HepG2 (cell line): ENCODE results near the gene USP10. TPM values are rescaled to one million over a fixed set of nuclear protein-coding genes. Genes with fewer than 3 reads are reported as not detected.
A peak's percentile ranks its signal among the peaks of the same experiment; 100 is the strongest.

Source experiments
- CBX1 ChIP-seq: IDR thresholded peaks from one replicate; pipeline ENCODE4 v1.6.1; 2016; ENCODE audit warnings: antibody characterized with exemption, low read depth
- DPF2 ChIP-seq: sonication (generic); formaldehyde crosslinking; IDR thresholded peaks from 2 replicates; pipeline ENCODE4 v1.4.0; 2020; ENCODE audit warnings: mild to moderate bottlenecking, low read depth, missing genetic modification reagents, borderline replicate concordance
- EP300 ChIP-seq, 3 experiments: sonication (generic) in 1 of 3; formaldehyde crosslinking in 1 of 3; IDR thresholded peaks; 2 replicates each; pipeline versions ENCODE4 v1.5.1 to v1.6.1; 2011 to 2020; ENCODE audit warnings: low read depth in 2 of 3, low read length in 2 of 3, borderline replicate concordance in 1 of 3, improper control_type of control experiment in 1 of 3, mild to moderate bottlenecking in 1 of 3, missing genetic modification reagents in 1 of 3, moderate library complexity in 1 of 3
- GABPB1 ChIP-seq: IDR thresholded peaks from 2 replicates; pipeline ENCODE4 v1.6.1; 2016; ENCODE audit warnings: mild to moderate bottlenecking, missing genetic modification reagents, moderate library complexity, missing compliant biosample characterization
- SOX13 ChIP-seq, 3 experiments: fragments of 450-650 bp in 1 of 3; sonication (generic) in 1 of 3; formaldehyde crosslinking in 1 of 3; IDR thresholded peaks in 2 of 3; conservative IDR thresholded peaks in 1 of 3; 2 replicates each; pipeline versions ENCODE4 v1.5.0 to v1.6.1; 2016 to 2020; ENCODE audit warnings: antibody characterized with exemption in 1 of 3, mild to moderate bottlenecking in 1 of 3, missing compliant biosample characterization in 1 of 3, missing genetic modification reagents in 1 of 3, moderate library complexity in 1 of 3
- SUZ12 ChIP-seq: fragments of 150-350 bp; IDR thresholded peaks from 2 replicates; pipeline ENCODE4 v1.6.1; 2014; ENCODE audit warnings: low read depth, low read length
- TBP ChIP-seq: sonication (generic); formaldehyde crosslinking; IDR thresholded peaks from 2 replicates; pipeline ENCODE4 v1.5.0; 2020; ENCODE audit warnings: missing genetic modification reagents
- TRAFD1 ChIP-seq: sonication (generic); formaldehyde crosslinking; IDR thresholded peaks from 2 replicates; pipeline ENCODE4 v1.5.1; 2020; ENCODE audit warnings: missing genetic modification reagents, mild to moderate bottlenecking, borderline replicate concordance
- YY1 ChIP-seq: IDR thresholded peaks from 2 replicates; pipeline ENCODE4 v1.6.1; 2011; ENCODE audit warnings: low read length, low read depth, moderate library complexity, mild to moderate bottlenecking; ENCODE audit not compliant: insufficient read depth, insufficient replicate concordance
- ZNF235 ChIP-seq: sonication (generic); formaldehyde crosslinking; IDR thresholded peaks from 2 replicates; pipeline ENCODE4 v1.8.1; 2023; ENCODE audit warnings: mild to moderate bottlenecking, missing genetic modification reagents, borderline replicate concordance
- ZNF550 ChIP-seq: sonication (generic); formaldehyde crosslinking; IDR thresholded peaks from 2 replicates; pipeline ENCODE4 v1.4.0; 2020; ENCODE audit warnings: mild to moderate bottlenecking, missing genetic modification reagents, borderline replicate concordance
- ZNF678 ChIP-seq: sonication (generic); formaldehyde crosslinking; IDR thresholded peaks from 2 replicates; pipeline ENCODE4 v1.4.0; 2020; ENCODE audit warnings: mild to moderate bottlenecking, missing genetic modification reagents
- ZNF75D ChIP-seq: sonication (generic); formaldehyde crosslinking; IDR thresholded peaks from 2 replicates; pipeline ENCODE4 v1.8.1; 2023; ENCODE audit warnings: missing genetic modification reagents, mild to moderate bottlenecking, borderline replicate concordance
- ZNF816 ChIP-seq: sonication (generic); formaldehyde crosslinking; IDR thresholded peaks from 2 replicates; pipeline ENCODE4 v1.8.0; 2022; ENCODE audit warnings: missing genetic modification reagents, mild to moderate bottlenecking, borderline replicate concordance
- polyA plus RNA-seq, 8 experiments: library from polyadenylated mRNA; depleted of rRNA in 3 of 8; stranded (reverse) in 7 of 8; unstranded in 1 of 8; fragments of >200 nt; fragmentation: Illumina TruSeq in 4 of 8; extraction: Trizol in 4 of 8; gene quantifications; 2 replicates each; pipeline versions ENCODE4 v1.2.1 to v1.2.3, GENCODE V29; 2011 to 2016; ENCODE audit warnings: low read depth in 4 of 8, missing spikeins in 1 of 8, mixed read lengths in 1 of 8; ENCODE audit not compliant: insufficient read depth in 1 of 8
- total RNA-seq, 5 experiments: library from RNA; depleted of rRNA; stranded (reverse); fragments of >200 nt; fragmentation: Illumina TruSeq; extraction: Trizol; gene quantifications; 2 replicates each; pipeline ENCODE4 v1.2.3, GENCODE V29; 2016; ENCODE audit warnings: low read depth in 1 of 5
- TF ChIP-seq, protein P1 (sequence below): sonication (generic); formaldehyde crosslinking; IDR thresholded peaks from 2 replicates; pipeline ENCODE4 v1.4.0; 2020; ENCODE audit warnings: missing genetic modification reagents, borderline replicate concordance
- TF ChIP-seq, protein P2 (sequence below): sonication (generic); formaldehyde crosslinking; IDR thresholded peaks from 2 replicates; pipeline ENCODE4 v1.4.0; 2020; ENCODE audit warnings: missing genetic modification reagents, mild to moderate bottlenecking, borderline replicate concordance
- TF ChIP-seq, protein P3 (sequence below): sonication (generic); formaldehyde crosslinking; IDR thresholded peaks from 2 replicates; pipeline ENCODE4 v1.8.1; 2022; ENCODE audit warnings: mild to moderate bottlenecking, missing genetic modification reagents

Gene USP10
- total and polyA plus RNA-seq, 2 of the 13 experiments (the other 11 are each of a cell fraction or from before 2014, with no cell fraction given), result 79.1 to 122 TPM

- TF ChIP-seq, protein P1, sequence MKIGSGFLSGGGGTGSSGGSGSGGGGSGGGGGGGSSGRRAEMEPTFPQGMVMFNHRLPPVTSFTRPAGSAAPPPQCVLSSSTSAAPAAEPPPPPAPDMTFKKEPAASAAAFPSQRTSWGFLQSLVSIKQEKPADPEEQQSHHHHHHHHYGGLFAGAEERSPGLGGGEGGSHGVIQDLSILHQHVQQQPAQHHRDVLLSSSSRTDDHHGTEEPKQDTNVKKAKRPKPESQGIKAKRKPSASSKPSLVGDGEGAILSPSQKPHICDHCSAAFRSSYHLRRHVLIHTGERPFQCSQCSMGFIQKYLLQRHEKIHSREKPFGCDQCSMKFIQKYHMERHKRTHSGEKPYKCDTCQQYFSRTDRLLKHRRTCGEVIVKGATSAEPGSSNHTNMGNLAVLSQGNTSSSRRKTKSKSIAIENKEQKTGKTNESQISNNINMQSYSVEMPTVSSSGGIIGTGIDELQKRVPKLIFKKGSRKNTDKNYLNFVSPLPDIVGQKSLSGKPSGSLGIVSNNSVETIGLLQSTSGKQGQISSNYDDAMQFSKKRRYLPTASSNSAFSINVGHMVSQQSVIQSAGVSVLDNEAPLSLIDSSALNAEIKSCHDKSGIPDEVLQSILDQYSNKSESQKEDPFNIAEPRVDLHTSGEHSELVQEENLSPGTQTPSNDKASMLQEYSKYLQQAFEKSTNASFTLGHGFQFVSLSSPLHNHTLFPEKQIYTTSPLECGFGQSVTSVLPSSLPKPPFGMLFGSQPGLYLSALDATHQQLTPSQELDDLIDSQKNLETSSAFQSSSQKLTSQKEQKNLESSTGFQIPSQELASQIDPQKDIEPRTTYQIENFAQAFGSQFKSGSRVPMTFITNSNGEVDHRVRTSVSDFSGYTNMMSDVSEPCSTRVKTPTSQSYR, result no peak; the same call in 1 of the 2 replicates
- TF ChIP-seq ZNF235, result peak; percentile 93
- TF ChIP-seq, protein P2, sequence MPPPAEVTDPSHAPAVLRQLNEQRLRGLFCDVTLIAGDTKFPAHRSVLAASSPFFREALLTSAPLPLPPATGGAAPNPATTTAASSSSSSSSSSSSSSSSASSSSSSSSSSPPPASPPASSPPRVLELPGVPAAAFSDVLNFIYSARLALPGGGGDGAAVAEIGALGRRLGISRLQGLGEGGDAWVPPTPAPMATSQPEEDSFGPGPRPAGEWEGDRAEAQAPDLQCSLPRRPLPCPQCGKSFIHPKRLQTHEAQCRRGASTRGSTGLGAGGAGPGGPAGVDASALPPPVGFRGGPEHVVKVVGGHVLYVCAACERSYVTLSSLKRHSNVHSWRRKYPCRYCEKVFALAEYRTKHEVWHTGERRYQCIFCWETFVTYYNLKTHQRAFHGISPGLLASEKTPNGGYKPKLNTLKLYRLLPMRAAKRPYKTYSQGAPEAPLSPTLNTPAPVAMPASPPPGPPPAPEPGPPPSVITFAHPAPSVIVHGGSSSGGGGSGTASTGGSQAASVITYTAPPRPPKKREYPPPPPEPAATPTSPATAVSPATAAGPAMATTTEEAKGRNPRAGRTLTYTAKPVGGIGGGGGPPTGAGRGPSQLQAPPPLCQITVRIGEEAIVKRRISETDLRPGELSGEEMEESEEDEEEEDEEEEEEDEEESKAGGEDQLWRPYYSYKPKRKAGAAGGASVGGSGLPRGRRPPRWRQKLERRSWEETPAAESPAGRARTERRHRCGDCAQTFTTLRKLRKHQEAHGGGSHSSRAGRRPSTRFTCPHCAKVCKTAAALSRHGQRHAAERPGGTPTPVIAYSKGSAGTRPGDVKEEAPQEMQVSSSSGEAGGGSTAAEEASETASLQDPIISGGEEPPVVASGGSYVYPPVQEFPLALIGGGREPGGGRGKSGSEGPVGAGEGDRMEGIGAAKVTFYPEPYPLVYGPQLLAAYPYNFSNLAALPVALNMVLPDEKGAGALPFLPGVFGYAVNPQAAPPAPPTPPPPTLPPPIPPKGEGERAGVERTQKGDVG, result no peak
- no peak for TF ChIP-seq SUZ12
- no peak for TF ChIP-seq SOX13 (IDR thresholded peaks at IDR 0.05)
- peak in 1 of 2 experiments; percentile 49; a peak in 1 of 4 replicates for TF ChIP-seq SOX13 (CRISPR knock-in tag; conservative IDR thresholded peaks at IDR 0.05 in 1 of 2, IDR thresholded peaks at IDR 0.05 in 1 of 2)
- TF ChIP-seq ZNF678 (CRISPR knock-in tag), result no peak; the same call in 1 of the 2 replicates
- no peak for TF ChIP-seq TRAFD1
- peak; percentile 58 for TF ChIP-seq CBX1
- TF ChIP-seq, protein P3, sequence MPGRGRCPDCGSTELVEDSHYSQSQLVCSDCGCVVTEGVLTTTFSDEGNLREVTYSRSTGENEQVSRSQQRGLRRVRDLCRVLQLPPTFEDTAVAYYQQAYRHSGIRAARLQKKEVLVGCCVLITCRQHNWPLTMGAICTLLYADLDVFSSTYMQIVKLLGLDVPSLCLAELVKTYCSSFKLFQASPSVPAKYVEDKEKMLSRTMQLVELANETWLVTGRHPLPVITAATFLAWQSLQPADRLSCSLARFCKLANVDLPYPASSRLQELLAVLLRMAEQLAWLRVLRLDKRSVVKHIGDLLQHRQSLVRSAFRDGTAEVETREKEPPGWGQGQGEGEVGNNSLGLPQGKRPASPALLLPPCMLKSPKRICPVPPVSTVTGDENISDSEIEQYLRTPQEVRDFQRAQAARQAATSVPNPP (CRISPR knock-in tag), result no peak
- peak in 1 of 2 experiments; percentile 44; a peak in 1 of 4 replicates for TF ChIP-seq EP300 (IDR thresholded peaks at IDR 0.05; ENCODE audit: low read depth in 2 of 2, low read length in 2 of 2)
- no peak for TF ChIP-seq EP300 (CRISPR knock-in tag; IDR thresholded peaks at IDR 0.05; ENCODE audit: borderline replicate concordance)
- no peak for TF ChIP-seq ZNF550 (CRISPR knock-in tag)
- peak; percentile 34; the same call in 1 of the 2 replicates for TF ChIP-seq ZNF816
- TF ChIP-seq YY1, result peak; percentile 95
- TF ChIP-seq DPF2, result no peak
- TF ChIP-seq ZNF75D (CRISPR knock-in tag), result no peak
- TF ChIP-seq TBP (CRISPR knock-in tag), result peak; percentile 80; the same call in 1 of the 2 replicates
- TF ChIP-seq GABPB1 (CRISPR knock-in tag), result peak; percentile 92
Measured at GRCh38 chr16:84699712-84700445, at the start of gene USP10 (continued).
